ENCODE measurements around the gene EDRF1. TPM values are rescaled to one million over a fixed set of nuclear protein-coding genes. Genes with fewer than 3 reads are reported as not detected.

EDRF1 gene
- total RNA-seq, 6 donors from 2014 or later: 12.0 to 47.1 (median 19.4) TPM

- peaks cover 20 to 50% (median 30%) of the 10 kb centered on the region in 4 donors for H3K36me3 ChIP-seq
- DNase-seq (no peak), ATAC-seq (ENCODE audit: low FRiP score in 2 of 2) (no peak)
- 73 to 81% methylated on average over 6 of the region's 6 CpGs for WGBS, 2 donors
- peak overlapping the region in 1 of 4 donors; percentile 67 for H3K4me3 ChIP-seq
- no peak overlapping the region for H3K27ac ChIP-seq
- H3K9me3 ChIP-seq: no peaks in the 10 kb centered on the region
- no peak for TF ChIP-seq EP300 (IDR thresholded peaks at IDR 0.05)
- no peak for TF ChIP-seq CTCF (IDR thresholded peaks at IDR 0.05)
- no peak for TF ChIP-seq POLR2A (IDR thresholded peaks at IDR 0.05)
- TF ChIP-seq POLR2AphosphoS5 (IDR thresholded peaks at IDR 0.05): no peak
- H3K27me3 ChIP-seq: no peaks in the 10 kb centered on the region
- H3K4me1 ChIP-seq: peaks cover 18 to 25% (median 19%) of the 10 kb centered on the region in 4 donors
Observed at GRCh38 chr10:125721035-125721434, 1.5 kb downstream of the EDRF1 start.

- H3K4me1 ChIP-seq: peaks cover 18 to 25% (median 19%) of the 10 kb centered on the region in 4 donors
- no peak overlapping the region for H3K27ac ChIP-seq
- WGBS, 2 donors: 98 to 100% methylated on average over 1 of the region's 1 CpG
- H3K9me3 ChIP-seq: no peaks in the 10 kb centered on the region
- no peaks in the 10 kb centered on the region for H3K27me3 ChIP-seq
- TF ChIP-seq POLR2AphosphoS5 (IDR thresholded peaks at IDR 0.05): no peak
- peaks cover 38 to 68% (median 46%) of the 10 kb centered on the region in 4 donors for H3K36me3 ChIP-seq
- no peak for ATAC-seq (ENCODE audit: low FRiP score in 2 of 2)
- DNase-seq: no peak
- no peak overlapping the region for H3K4me3 ChIP-seq
Observed at GRCh38 chr10:125722811-125723210, 3.3 kb downstream of the EDRF1 start.

- no peaks in the 10 kb centered on the region for H3K4me1 ChIP-seq
- TF ChIP-seq POLR2A (IDR thresholded peaks at IDR 0.05) (no peak), CTCF (IDR thresholded peaks at IDR 0.05) (no peak), EP300 (IDR thresholded peaks at IDR 0.05) (no peak), POLR2AphosphoS5 (IDR thresholded peaks at IDR 0.05) (no peak)
- H3K4me3 ChIP-seq: no peak overlapping the region
- no peak overlapping the region for H3K27ac ChIP-seq
- H3K36me3 ChIP-seq: peaks cover 61 to 100% (median 75%) of the 10 kb centered on the region in 4 donors
- ATAC-seq (ENCODE audit: low FRiP score in 2 of 2) (no peak), DNase-seq (no peak)
- no peaks in the 10 kb centered on the region for H3K9me3 ChIP-seq
- H3K27me3 ChIP-seq: no peaks in the 10 kb centered on the region
- WGBS, 2 donors: 85 to 93% methylated on average over 7 of the region's 7 CpGs
Observed at GRCh38 chr10:125726914-125727313, 7.4 kb downstream of the EDRF1 start.

GRCh38 chr10:125727436-125727835 lies 7.9 kb downstream of the EDRF1 start:
- no peak for TF ChIP-seq POLR2A (IDR thresholded peaks at IDR 0.05)
- no peaks in the 10 kb centered on the region for H3K27me3 ChIP-seq
- peaks cover 56 to 100% (median 76%) of the 10 kb centered on the region in 4 donors for H3K36me3 ChIP-seq
- no peaks in the 10 kb centered on the region for H3K9me3 ChIP-seq
- ATAC-seq (ENCODE audit: low FRiP score in 2 of 2): no peak
- H3K4me3 ChIP-seq: no peak overlapping the region
- no peak for DNase-seq
- H3K27ac ChIP-seq: no peak overlapping the region
- 59 to 64% methylated on average over 3 of the region's 3 CpGs for WGBS, 2 donors
- no peaks in the 10 kb centered on the region for H3K4me1 ChIP-seq

GRCh38 chr10:125734148-125734547 lies 14.6 kb downstream of the EDRF1 start:
- H3K4me3 ChIP-seq: no peak overlapping the region

More at GRCh38 chr10:125734148-125734547, 14.6 kb downstream of the EDRF1 start:
- no peak for DNase-seq
- H3K27ac ChIP-seq: no peak overlapping the region
- H3K36me3 ChIP-seq: peaks cover 43 to 99% (median 92%) of the 10 kb centered on the region in 4 donors
- H3K27me3 ChIP-seq: no peaks in the 10 kb centered on the region
- H3K4me1 ChIP-seq: no peaks in the 10 kb centered on the region
- no peaks in the 10 kb centered on the region for H3K9me3 ChIP-seq
- TF ChIP-seq CTCF (IDR thresholded peaks at IDR 0.05): no peak
- TF ChIP-seq EP300 (IDR thresholded peaks at IDR 0.05): no peak
- no peak for TF ChIP-seq POLR2A (IDR thresholded peaks at IDR 0.05)
- no peak for TF ChIP-seq POLR2AphosphoS5 (IDR thresholded peaks at IDR 0.05)
- ATAC-seq (ENCODE audit: low FRiP score in 2 of 2): no peak
- WGBS, 2 donors: 92 to 97% methylated on average over 1 of the region's 1 CpG

All from upper lobe of left lung (tissue), 6 donors.